HFFc6 (cell line): ENCODE results near the gene CD164. TPM values are rescaled to one million over a fixed set of nuclear protein-coding genes. Genes with fewer than 3 reads are reported as not detected.

Source experiments
- DNase-seq: peaks from one replicate; pipeline ENCODE4 v3.0.0-alpha.2; 2018
- H3K27ac Mint-ChIP-seq: 2 replicates; pipeline ENCODE4 v1.8.0; 2020; ENCODE audit warnings: mild to moderate bottlenecking, mixed read lengths
- H3K27me3 Mint-ChIP-seq: 2 replicates; pipeline ENCODE4 v1.8.0; 2021; ENCODE audit warnings: mild to moderate bottlenecking, moderate library complexity, mixed read lengths; ENCODE audit not compliant: insufficient read depth
- H3K36me3 Mint-ChIP-seq: 2 replicates; pipeline ENCODE4 v1.8.0; 2021; ENCODE audit warnings: low read depth, mixed read lengths
- H3K4me1 Mint-ChIP-seq: 2 replicates; pipeline ENCODE4 v1.8.0; 2020; ENCODE audit warnings: low read depth, mixed read lengths
- H3K4me3 Mint-ChIP-seq: 2 replicates; pipeline ENCODE4 v1.8.0; 2020; ENCODE audit warnings: mild to moderate bottlenecking, moderate library complexity, mixed read lengths
- H3K9me3 Mint-ChIP-seq: 2 replicates; pipeline ENCODE4 v1.8.0; 2020; ENCODE audit warnings: mild to moderate bottlenecking, mixed read lengths
- CTCF ChIP-seq: fragments of 200-600 bp; sonication (generic); IDR thresholded peaks from 2 replicates; pipeline ENCODE4 v1.5.0; 2021; ENCODE audit warnings: antibody characterized with exemption, mild to moderate bottlenecking
- total RNA-seq, 6 experiments: library from RNA; stranded (reverse); fragmentation: NEBNext Ultra II Directional; extraction: Animal tissue kit (Norgen Biotek cat#: 25700); gene quantifications; 2 replicates in 1 of 6; 3 replicates in 5 of 6; pipeline ENCODE4 v1.2.3, GENCODE V29; 2021

Gene CD164
- total RNA-seq, 6 experiments from 2014 or later, result 243 to 260 (median 252) TPM

- no peaks in the 10 kb centered on the region for H3K9me3 Mint-ChIP-seq
- peaks cover 13% of the 10 kb centered on the region for H3K27me3 Mint-ChIP-seq
- H3K4me3 Mint-ChIP-seq, result no peak overlapping the region
- no peak overlapping the region; the same call in 1 of the 2 replicates for H3K27ac Mint-ChIP-seq
- no peak for TF ChIP-seq CTCF
- no peak for DNase-seq
- H3K4me1 Mint-ChIP-seq, result peaks cover 6% of the 10 kb centered on the region
- no peaks in the 10 kb centered on the region for H3K36me3 Mint-ChIP-seq
Measured at GRCh38 chr6:109396046-109396718, 13.9 kb upstream of the CD164 start.

- Mint-ChIP-seq H3K4me1 (peaks cover 12% of the 10 kb centered on the region), H3K36me3 (no peaks in the 10 kb centered on the region), H3K9me3 (no peaks in the 10 kb centered on the region), H3K27ac (no peak overlapping the region), H3K27me3 (peaks cover 14% of the 10 kb centered on the region), H3K4me3 (no peak overlapping the region)
- no peak for TF ChIP-seq CTCF
- peak; percentile 16 for DNase-seq
Measured at GRCh38 chr6:109393886-109394281, 11.6 kb upstream of the CD164 start.

GRCh38 chr6:109393157-109393885 is 11.1 kb upstream of the CD164 start:
- no peaks in the 10 kb centered on the region for H3K36me3 Mint-ChIP-seq
- H3K4me1 Mint-ChIP-seq, result peaks cover 12% of the 10 kb centered on the region

GRCh38 chr6:109389650-109390274 is 7.5 kb upstream of the CD164 start:
- H3K27ac Mint-ChIP-seq, result no peak overlapping the region
- H3K27me3 Mint-ChIP-seq, result peaks cover 13% of the 10 kb centered on the region
- H3K9me3 Mint-ChIP-seq, result no peaks in the 10 kb centered on the region
- H3K4me3 Mint-ChIP-seq, result no peak overlapping the region
- DNase-seq, result no peak
- H3K4me1 Mint-ChIP-seq, result peaks cover 16% of the 10 kb centered on the region
- TF ChIP-seq CTCF, result no peak
- H3K36me3 Mint-ChIP-seq, result no peaks in the 10 kb centered on the region

More at GRCh38 chr6:109393157-109393885, 11.1 kb upstream of the CD164 start:
- Mint-ChIP-seq H3K27me3 (peaks cover 17% of the 10 kb centered on the region), H3K4me3 (no peak overlapping the region), H3K27ac (no peak overlapping the region), H3K9me3 (no peaks in the 10 kb centered on the region)
- no peak for DNase-seq
- TF ChIP-seq CTCF, result no peak

- DNase-seq, result no peak
- peaks cover 10% of the 10 kb centered on the region for H3K27me3 Mint-ChIP-seq
- no peak overlapping the region for H3K27ac Mint-ChIP-seq
- H3K9me3 Mint-ChIP-seq, result no peaks in the 10 kb centered on the region
- no peak overlapping the region for H3K4me3 Mint-ChIP-seq
- TF ChIP-seq CTCF, result no peak
- peaks cover 31% of the 10 kb centered on the region for H3K4me1 Mint-ChIP-seq
- H3K36me3 Mint-ChIP-seq, result no peaks in the 10 kb centered on the region
Measured at GRCh38 chr6:109388265-109388664, 6.0 kb upstream of the CD164 start.
